ENCODE data around the gene PPP4R2.
"Not testable (repeated sequence)": the region's sequence is repeated elsewhere in the genome, so short reads cannot be mapped to it uniquely, and the experiment has no call there.

PPP4R2 gene

GRCh38 chr3:73024836-73025235 lies 28.2 kb downstream of the PPP4R2 start:
- DNase-seq (ENCODE audit: low read depth in 3 of 3), result no peak

- no peak for DNase-seq (ENCODE audit: low read depth in 3 of 3)
Observed at GRCh38 chr3:73026111-73026759, 29.6 kb downstream of the PPP4R2 start.

DNA sequence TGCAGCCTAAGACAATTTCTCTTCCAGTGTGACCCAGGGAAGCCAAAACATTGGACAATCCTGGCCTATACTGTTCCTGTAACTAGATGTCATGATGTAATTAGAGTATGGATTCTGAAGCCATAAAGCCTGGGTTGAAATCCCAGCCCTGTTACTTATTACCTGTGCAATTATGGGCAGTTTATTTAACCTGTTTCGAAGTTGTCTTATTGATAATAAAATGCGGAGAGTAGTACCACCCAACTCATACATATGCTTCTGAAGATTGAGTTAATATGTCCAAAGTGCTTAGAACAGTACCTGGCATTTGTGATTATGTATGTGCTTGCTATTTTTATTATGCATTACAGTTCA lies 30.1 kb downstream of the PPP4R2 start:
- DNase-seq (ENCODE audit: low read depth in 3 of 3), result no peak

GRCh38 chr3:73028803-73029202 lies 32.2 kb downstream of the PPP4R2 start:
- no peak for DNase-seq (ENCODE audit: low read depth in 3 of 3)

DNA sequence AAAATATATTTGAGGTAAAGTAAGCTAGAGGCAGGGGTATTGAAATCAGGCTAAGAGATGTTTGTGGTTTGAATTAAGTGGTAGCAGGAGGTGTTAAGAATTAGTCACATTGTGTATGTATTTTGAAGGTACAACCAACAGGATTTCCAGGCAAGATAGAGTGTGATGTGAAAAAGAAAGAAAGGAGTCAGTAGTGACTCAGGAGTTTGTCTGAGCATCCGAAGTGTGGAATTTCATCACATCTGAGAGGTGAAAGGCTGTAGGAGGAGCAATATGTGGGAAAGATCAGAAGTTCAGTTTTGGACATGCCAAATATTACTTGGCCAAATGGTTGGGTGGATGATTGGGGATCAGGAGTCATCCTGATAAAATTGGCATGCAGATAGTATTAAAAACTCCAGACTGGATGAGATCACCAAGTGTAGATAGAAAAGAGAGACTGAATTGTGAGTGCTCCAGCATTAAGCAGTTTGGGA lies 32.7 kb downstream of the PPP4R2 start:
- DNase-seq (ENCODE audit: low read depth in 3 of 3), result no peak

DNA sequence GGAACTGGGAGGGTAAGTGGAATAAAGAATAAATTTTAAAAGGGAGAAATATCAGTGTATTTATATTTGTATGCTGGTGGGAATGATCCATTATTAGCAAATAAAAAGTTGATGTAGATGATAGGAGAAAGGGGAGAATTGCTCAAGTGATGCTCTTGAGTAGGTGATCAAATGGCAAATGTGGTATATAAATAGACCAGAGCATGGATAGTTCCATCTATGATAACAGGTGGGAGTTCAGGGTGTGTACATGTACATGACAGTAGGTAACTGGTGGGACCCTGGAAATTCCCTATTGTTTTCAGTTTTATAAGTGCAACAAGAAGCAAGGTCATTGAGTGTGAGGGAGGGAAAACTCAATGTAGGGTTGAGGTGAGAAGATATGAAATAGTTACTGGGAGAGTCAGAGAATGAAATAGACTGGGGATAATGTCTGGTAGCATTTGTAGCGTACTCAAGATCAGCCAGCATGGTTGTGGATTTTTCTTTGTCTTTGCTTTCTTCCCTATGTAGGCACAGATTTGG lies 33.5 kb downstream of the PPP4R2 start:
- no peak for DNase-seq (ENCODE audit: low read depth in 3 of 3)

- DNase-seq (ENCODE audit: low read depth in 3 of 3), result no peak
Observed at GRCh38 chr3:73031573-73032103, 35.0 kb downstream of the PPP4R2 start.

DNA sequence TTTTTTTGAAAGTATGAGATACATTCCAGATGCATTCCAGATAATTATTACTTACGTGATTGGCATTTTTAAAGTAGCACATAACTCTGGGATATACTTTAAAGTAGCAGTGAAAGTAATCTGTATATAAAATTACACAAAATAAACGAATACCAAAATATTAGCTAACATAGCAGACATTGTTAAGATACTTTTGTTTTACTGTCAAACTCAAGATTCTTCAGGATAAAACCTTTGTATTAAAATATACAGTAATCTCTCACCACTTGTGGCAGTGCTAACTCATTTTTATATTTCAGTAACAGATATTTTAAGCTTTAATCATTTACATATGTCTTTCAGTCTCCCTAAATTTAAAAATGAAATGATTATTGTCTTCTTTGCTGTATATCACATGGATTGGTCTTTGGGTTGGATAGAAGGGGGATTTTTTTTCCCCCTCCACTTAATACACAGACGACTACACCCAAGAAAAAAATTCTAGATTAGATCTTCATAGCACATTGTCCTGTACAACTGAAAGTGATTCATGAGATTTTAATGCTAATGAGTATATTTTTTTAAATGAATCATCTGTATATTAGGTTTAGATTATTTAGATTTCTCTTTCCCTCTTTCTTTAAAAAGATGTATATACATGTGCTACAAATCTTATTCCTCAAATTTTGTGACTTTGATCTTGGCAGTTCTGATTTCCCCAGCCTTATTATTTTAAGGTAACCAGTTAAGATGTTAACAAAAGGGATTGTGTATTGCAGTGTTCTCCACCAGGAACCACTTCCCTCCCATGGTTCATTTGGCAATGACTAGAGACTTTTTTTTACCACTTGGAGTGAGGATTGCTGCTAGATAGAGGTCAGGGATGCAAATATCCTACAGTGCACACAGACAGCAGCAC lies 40.3 kb downstream of the PPP4R2 start:
- no peak for DNase-seq (ENCODE audit: low read depth in 3 of 3)

- DNase-seq (ENCODE audit: low read depth in 3 of 3), result no peak
Observed at GRCh38 chr3:73041537-73041936, 44.9 kb downstream of the PPP4R2 start.

DNA sequence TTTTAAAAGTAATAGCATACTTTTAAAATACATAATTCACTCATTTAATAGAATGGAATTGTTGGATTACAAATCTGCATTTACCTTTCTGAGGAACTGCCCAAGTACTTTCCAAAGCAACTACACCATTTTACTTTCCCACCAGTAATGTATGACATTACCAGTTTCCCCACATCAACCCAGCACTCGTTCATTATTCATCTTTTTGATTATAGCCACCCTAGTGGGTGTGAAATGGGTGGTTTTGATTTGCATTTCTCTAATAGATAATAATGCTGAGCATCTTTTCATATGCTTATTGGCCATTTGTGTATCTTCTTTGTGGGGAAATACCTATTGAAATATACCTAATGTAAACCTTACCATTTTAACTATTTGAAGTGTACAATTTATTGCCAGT lies 46.8 kb downstream of the PPP4R2 start:
- no peak for DNase-seq (ENCODE audit: low read depth in 3 of 3)

- no peak for DNase-seq (ENCODE audit: low read depth in 3 of 3)
Observed at GRCh38 chr3:73045391-73045790, 48.8 kb downstream of the PPP4R2 start.

DNA sequence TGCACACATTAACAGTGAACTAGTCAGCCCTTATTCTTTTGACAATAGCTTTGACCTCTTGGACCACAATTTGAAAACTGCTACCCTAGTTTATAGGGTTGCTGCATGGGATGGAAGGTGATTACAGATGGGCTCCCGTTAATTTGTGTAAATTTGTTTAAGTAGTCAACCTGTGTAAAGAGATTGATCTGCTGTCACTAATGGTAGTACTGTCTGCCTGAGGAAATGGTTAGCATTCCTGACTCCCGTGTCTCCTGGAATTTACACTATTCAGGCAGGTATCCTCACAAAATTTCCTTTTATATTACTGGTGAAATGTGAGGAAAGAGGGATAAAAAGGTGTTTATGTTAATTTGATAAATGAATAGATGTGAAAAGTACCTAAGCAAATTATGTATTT lies 49.6 kb downstream of the PPP4R2 start:
- no peak for DNase-seq (ENCODE audit: low read depth in 3 of 3)

- no peak for DNase-seq (ENCODE audit: low read depth in 3 of 3)
Observed at GRCh38 chr3:73049319-73049718, 52.7 kb downstream of the PPP4R2 start.

GRCh38 chr3:73052857-73053256 lies 56.2 kb downstream of the PPP4R2 start:
- no peak for DNase-seq (ENCODE audit: low read depth in 3 of 3)

DNA sequence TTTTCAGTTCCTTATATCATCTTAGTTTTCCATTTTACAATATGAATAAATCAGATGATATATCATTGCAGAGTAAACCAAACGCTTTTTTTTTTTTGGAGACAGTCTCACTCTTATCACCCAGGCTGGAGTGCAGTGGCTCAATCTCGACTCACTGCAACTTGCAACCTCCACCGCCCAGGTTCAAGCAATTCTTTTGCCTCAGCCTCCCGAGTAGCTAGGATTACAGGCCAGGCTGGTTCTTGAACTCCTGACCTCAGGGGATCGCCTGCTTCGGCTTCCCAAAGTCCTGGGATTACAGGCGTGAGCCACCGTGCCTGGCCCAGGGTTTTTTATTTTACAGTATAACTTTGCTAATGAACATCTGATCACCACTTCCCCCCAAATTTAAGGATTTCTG lies 59.0 kb downstream of the PPP4R2 start:
- no peak for DNase-seq (ENCODE audit: low read depth in 3 of 3)

DNA sequence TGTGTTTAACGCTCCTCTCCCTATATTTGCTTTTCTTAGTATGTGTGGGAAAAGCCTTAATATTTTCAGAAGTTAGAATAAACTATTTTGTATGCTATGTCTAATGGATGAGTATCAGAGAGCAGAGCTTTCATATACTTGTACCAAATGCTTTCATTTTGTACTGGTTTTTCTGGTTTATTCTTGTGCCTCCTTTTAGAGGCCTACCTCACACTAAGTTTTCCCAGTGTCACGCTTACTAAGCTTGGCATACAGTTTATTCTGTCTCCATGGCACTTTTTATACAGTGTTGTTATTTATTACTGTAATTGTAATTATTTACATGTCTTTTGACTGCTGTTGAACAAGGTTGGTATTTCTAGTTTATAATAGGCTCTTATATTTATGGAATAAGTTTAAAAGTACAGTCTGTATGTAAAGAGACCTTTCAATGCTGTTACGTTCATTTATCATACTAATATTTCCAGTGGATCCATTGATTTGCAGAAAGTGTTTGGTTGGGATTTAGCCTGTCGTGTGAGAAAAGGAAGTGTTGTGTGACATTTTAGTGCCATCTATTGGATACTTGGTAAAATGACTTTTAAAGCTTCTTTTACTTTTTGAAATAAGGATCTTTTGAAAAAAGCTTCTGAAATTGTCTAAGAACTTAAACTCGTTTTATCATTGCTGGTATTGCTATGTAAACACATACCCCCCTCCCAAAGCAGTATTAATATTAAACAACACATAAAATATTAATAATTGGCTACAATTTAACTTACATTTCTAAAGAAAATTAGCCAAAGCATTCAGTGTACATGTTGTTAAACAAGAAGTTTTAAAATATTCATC lies 59.6 kb downstream of the PPP4R2 start:
- no peak for DNase-seq (ENCODE audit: low read depth in 3 of 3)

- DNase-seq (ENCODE audit: low read depth in 3 of 3), result no peak
Observed at GRCh38 chr3:73056845-73057150, 60.2 kb downstream of the PPP4R2 start.

GRCh38 chr3:73060302-73060723 lies 63.7 kb downstream of the PPP4R2 start:
- DNase-seq (ENCODE audit: low read depth in 3 of 3), result no peak

- DNase-seq (ENCODE audit: low read depth in 3 of 3), result no peak
Observed at GRCh38 chr3:73061416-73061815, 64.8 kb downstream of the PPP4R2 start, which contains the start of gene EBLN2. Gene EBLN2 (plus strand): TSS chr3:73061659. CDS start chr3:73062082, 423 bp downstream.

DNA sequence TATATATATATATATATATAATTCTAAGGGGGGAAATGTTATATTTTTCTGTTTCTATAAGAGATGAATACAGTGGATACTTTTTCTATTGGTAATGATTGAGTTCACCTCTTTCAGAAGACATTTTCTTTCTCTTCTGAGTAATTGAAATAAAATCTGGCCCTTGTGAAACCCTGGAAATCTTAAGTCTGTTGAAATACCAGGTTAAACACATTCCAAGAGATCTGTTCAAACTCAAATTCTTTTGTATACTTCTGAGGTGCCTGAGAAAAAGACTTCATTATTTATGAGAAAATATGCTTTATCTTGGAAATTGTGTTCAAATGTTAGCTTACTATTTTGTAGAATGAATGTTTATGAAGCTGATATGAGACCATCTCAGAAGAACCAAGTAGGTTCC lies 69.6 kb downstream of the PPP4R2 start:
- not testable (repeated sequence) for DNase-seq (ENCODE audit: low read depth in 3 of 3)

- no peak for DNase-seq (ENCODE audit: low read depth in 3 of 3)
Observed at GRCh38 chr3:73068419-73068818, 71.8 kb downstream of the PPP4R2 start.

DNA sequence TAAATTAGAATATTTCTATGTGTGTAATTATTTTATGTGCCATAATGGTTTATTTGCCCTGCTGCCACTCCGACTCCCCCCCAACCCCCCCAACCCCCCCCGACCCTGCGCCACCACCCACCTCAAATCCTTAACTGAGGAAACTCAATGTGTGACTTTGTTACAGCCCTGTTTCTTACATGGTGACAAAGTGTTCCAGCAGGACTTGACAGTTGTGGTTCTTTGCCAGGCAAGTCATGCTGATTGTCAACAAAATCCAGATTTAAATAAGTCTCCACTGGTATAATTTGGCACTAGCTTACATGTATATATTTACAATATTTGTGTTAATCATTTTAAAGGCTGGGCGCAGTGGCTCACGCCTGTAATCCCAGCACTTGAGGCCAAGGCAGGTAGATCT lies 72.6 kb downstream of the PPP4R2 start:
- no peak for DNase-seq (ENCODE audit: low read depth in 3 of 3)
